GM19438 (cell line): ENCODE results near the gene CDC42BPA.
A peak's percentile ranks its signal among the peaks of the same experiment; 100 is the strongest.

ENCODE experiments used
- ATAC-seq: cut with Tn5 transposase; IDR thresholded peaks from one replicate; pipeline ENCODE4 v1.9.1; 2021; ENCODE audit warnings: low read depth; ENCODE audit not compliant: unreplicated experiment

Gene CDC42BPA

DNA sequence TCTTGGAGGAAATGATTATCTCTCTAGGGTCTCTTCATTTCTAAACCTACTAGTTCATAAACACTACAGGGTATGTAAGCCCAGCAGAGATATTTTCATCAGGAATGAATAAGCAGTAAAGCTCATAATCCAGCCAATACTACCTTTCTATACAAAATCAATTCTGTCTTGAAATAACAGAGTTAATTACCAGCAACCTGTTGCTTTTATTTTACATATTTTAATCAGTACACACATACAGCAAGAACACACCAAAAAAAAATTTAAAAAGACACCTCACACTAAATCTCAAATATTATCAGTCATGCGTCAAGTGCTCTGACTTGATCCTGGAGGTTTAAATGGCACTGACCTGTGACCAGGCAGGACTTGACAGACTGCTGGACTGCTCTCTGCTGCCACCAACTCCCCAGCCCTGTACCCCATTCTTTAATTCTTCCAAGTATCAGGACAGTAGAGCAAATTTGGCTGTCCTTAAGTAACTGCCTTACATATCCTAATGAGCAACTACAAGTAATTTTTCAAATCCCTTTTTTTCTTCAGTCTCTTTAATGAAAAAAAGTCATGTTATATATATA lies 98.5 kb downstream of the CDC42BPA start:
- no peak for ATAC-seq

DNA sequence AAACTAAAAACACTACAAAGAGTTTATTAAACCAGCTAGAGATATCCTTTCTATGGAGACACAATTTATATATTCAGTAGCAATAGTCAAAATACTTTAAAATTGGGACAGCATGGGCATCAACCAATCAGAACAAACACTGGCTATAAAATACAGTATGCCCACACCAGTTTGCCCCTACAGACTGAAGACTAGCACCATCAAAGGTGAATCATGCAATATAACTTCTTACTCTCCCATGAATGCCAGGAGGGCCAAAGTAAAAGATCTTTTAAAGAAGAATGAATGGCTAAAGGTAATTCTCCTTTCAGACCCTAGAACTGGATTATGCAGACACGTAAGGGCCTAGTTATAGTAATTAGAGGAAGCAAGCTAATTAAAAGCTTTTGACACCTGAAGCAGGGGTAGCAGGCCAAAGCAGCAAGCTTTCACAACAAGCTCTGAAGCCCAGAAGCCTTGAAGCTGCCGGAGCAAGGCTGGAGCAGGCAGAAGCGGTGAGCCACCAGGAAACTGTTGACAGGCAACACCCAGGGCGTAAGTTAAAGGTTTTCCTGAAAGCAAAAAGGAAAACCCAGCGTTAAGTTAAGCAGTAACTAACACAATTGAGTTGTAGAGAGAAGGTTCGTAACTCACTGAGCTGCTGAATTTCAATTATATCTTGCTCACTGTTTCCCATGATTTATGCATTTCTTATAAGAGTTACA lies 99.3 kb downstream of the CDC42BPA start:
- ATAC-seq = no peak

DNA sequence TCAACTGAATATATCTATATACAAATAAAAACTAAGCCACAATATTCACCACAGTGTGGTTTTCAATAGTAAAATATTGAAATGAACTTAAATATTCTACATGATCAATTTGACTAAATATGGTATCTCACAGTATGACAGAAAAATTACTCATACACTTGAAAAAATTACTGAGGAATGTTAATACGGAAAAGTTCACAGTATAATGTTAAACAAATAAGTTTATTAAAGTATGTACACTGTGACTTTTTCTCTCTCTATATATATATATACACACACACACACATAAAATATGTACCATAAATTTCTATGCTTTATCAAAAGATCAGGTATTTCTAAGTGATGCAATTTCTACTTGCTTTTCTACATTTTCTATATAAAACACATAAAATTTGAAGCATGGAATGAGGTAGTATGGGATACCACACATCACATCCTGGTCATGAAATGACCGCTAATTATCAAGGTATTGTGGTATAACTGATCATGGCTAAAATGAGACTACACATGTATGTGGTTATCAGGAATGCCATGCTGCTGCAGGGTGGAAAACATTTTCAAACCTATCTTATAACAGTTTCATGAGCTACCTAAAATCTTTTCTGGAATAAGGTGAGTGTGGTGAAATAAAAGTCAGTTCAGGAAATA lies 102.3 kb downstream of the CDC42BPA start:
- ATAC-seq = no peak

DNA sequence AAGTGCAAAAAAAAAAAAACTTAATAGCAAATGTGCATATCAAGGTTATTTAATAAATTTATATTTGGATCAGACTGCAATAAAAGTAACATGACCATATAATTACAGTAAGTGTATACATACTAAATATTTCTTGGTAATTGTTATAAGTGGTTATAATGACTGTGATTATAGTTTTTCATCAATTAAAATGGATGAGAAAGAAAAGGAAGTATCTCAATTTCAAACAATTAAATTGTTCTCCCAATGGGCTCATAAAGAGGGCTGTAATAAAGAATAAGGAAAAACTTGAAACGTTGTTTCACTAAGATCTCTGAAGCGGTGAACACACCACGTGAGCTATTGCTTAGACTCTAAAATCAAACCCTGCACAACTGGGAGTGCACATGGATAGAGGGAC lies 104.1 kb downstream of the CDC42BPA start:
- ATAC-seq = no peak

DNA sequence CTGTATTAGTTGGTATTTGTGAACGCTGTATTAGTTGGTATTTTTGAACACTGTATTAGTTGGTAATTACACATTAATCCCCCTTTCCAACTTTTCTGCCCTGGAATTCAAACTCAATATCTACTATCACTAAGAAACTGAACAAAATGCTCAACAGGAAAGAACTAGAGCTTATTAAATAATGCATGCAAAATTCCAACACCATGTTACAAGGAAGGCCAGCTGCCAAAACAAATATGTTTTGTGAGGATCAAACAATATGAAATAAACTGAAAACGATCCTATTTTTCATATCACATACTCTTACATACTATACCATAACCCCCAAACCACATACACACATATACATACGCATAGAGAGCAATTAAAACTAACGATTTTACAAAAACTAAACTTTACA lies 104.9 kb downstream of the CDC42BPA start:
- no peak for ATAC-seq

DNA sequence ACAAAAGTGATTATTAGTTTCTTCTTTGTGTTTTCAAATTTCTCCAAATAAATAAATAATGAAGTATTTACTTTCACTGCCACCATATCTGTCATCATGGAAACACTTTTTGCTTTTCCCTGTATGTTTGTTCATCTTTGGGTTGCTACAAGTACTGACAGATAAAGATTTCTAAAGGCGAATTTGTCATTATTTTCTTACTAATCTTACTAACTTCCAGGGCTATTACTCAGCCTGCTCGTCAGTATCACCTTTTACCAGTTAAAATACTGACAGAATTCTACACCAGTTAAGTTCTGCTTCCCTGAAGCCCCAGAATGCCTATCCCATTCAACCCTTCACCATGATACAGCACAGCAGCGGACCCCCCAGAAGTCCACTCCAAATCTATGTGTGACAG lies 106.1 kb downstream of the CDC42BPA start:
- no peak for ATAC-seq

DNA sequence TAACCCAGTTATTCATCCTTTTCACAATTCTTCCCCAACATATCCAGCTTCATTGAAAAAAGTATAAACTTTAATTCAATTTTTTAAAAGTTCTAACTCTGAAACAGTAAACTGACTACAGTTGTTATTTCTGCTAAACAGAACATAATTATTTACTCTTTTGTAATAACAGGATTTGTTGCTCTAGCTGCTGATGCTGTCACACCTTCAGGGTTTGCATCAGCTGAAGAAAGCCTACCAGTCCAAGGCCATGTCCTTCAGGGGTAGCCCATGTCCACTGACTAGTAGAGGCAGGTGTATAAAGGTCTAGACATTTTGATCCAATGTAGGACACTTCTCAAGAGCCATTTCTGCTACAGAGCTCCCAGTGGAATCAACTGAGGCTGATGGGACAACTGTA lies 107.7 kb downstream of the CDC42BPA start:
- ATAC-seq = no peak

DNA sequence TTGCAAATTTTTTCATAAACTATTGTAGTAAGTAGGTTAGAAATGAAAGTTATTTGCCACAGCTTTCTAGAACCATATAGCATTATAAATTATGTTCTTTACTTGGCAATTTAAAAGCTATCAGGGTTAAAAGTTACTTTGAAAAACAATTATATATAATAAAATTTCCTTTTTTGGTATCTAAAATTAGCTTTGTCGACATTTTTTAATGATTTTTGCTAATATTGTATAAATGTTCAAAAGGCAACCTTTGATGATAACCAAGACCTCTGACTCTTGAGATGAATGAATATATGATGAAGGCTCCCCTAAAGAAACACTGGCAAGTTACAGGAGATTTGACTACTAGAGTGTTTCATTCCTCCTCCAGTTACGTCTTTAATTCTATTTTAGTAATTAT lies 121.2 kb downstream of the CDC42BPA start:
- no peak for ATAC-seq

DNA sequence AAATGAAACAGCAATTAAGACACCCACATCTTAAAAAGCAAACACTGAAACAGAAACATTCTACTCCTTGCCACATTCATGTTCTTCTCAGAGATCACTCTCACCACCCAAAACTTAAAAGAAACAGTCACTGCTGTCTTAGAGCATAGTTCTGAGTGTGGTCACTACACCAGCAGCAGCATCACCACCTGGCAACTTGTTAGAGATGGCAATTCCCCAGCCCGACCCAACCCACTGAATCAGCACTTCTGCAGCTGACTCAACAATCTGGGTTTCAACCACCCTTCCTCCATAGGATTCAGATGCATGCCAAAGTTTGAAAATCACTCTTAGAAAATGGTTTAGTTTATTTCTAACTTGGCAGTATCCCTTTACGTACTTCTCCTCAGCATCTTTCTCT lies 126.1 kb downstream of the CDC42BPA start:
- peak; percentile 87 for ATAC-seq

DNA sequence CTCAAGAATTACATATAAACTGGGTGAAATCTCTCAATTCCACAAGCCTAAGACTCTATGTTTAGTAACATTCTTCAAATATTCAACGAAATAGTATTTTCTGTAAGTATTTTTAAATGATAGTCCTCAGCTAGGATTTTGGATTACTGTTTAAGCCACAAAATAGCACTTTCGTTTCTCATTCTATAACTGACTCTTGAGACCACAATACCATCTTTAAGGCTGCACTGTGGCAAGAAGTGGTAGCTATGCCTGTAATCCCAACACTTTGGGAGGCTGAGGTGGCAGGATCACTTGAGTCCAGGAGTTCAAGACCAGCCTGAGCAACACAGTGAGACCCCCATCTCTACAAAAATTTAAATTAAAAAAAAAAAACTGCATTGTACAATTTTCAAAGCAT lies 126.7 kb downstream of the CDC42BPA start:
- ATAC-seq = peak; percentile 76

DNA sequence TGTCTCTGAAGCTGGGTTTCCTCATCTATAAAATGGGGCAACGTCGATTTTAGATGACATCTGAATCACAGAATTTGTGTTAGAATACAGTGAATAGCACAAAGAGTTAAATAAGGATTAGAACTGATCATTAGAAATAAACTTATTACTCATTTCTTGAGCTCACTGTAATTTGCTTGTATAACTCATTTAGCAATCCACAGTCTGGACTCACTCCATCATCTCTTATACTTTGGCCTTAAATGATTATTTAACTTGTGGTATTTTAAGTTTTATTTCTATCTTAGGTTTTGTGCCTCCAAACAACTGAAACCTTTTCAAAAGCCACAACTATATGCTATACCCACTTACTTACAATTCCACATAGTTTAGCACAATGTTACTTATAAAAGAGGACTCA lies 128.0 kb downstream of the CDC42BPA start:
- no peak for ATAC-seq

DNA sequence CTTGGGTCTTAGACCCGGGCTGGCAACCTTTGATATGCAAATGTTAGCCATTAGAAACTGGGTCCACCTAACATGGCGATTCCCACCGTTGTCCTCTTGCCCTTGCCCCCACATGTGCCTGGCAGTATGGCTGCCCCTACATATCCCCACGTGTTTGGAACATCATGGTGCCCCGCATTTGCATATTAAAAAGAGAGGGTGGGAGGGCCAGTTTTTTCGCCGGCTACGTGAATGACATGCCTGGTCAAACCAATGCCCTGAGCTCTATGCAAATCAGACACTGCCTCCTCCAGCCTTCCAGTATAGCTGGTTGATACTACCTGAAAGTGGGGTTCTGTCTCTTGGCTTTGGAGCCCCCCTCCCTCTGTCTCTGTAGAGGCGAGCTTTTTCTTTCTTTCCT lies 133.0 kb downstream of the CDC42BPA start:
- ATAC-seq = no peak

DNA sequence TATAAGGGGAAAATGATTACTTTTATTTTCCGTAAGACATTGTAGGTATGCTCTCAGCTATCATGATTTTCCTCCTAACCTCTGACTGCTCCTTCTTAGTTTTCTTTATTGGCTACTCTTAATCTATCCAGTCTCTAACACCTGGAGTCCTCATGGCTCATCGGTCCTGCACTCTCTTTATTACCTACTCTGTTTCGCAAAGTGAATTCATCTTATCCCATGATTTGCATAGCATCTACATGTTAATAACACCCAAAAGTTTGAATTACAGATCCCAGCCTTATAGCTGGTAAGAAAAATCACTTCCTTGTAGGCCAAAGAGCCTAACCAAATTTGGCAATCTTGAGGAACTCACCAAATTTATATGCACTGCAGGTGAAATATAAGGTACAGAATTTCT lies 136.3 kb downstream of the CDC42BPA start:
- no peak for ATAC-seq

DNA sequence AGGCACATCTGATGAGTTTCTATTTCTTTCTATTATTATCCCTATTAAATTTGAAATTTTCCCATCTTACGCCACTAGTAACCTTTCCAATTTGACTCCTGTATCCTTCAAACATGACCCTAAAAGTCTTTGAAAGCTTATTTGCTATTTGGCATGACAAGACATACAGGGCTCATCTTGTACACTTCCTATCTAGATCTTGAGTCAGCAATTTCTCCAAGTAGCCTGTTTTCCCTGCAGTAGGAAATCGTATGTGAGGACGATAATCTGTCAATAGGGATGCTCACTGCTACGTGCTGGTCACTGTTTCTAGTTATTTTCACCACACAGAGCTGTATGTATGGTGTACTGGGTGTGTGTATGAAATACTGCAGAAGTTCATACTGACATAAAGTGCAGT lies 142.7 kb downstream of the CDC42BPA start:
- no peak for ATAC-seq

DNA sequence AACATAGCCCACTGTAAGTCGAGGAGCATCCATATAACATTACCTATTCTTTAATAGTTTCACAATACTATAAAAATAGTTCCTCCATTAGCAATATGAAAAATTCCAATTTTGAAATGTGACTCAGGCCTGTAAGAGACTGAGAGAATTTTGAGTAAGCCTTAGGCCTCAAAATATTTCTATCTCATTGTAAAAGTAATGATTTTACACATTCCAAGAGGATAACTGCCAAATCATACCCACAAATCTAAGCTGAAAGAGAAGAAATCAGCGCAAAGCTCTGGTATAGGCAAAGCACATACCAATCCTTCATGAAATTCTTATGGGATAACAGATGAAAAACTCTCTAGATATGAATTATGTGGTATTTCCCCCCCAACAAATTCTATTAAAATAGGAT lies 144.1 kb downstream of the CDC42BPA start:
- no peak for ATAC-seq

DNA sequence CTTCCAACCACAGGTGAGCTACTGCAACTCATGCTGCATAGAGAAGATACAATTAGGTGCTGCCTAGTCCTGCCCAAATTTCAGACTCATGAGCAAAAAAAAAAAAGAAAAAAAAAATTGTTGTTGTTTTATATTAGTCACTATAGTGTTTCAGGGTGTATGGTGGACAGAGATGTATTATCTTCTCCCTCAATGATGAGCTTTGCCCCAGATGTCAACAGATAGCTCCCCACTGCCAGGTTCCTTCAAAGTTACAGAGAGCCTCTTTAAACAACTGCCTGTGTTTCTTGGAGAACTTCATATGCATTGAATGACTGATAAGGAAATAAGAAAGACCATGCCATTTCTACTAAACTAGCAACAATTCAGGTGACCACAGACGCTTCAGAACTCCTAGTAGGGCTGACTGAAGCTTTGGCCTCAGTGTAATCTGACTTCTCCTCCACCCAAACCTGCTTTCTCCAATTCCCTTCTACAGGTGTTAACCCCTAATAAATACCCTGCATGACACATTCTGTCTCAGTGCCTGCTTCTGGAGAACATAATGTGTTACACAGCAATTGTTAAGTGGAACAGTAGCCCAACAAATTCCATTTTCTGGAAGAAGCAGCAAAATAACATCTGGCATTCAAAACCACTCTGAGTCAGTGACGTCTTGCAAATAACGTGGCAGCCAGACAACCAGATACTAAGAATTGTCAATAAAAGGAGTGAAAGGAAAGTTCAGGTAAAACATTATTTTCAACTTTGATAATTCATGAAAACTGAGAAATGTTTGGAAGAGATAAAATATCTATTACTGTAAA lies 147.7 kb downstream of the CDC42BPA start:
- ATAC-seq = no peak

DNA sequence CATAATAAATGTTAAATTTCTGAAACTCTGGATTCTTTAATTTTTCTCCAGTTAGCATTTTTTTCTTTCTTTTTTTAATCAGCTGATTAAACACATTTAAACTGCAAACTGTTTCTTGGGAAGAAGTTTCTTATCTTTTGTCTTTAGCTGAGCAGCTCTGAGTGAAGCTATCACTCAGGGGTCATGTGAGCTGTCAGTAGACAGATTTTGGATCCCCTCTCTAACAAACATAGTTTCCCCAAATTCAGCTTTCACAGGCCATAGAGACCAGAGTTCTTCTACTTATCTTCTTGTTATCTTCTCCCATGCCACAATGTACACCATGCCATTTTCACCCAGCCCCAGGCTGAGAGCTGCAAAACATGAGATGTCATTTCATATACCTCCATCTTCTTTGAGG lies 148.9 kb downstream of the CDC42BPA start:
- no peak for ATAC-seq

DNA sequence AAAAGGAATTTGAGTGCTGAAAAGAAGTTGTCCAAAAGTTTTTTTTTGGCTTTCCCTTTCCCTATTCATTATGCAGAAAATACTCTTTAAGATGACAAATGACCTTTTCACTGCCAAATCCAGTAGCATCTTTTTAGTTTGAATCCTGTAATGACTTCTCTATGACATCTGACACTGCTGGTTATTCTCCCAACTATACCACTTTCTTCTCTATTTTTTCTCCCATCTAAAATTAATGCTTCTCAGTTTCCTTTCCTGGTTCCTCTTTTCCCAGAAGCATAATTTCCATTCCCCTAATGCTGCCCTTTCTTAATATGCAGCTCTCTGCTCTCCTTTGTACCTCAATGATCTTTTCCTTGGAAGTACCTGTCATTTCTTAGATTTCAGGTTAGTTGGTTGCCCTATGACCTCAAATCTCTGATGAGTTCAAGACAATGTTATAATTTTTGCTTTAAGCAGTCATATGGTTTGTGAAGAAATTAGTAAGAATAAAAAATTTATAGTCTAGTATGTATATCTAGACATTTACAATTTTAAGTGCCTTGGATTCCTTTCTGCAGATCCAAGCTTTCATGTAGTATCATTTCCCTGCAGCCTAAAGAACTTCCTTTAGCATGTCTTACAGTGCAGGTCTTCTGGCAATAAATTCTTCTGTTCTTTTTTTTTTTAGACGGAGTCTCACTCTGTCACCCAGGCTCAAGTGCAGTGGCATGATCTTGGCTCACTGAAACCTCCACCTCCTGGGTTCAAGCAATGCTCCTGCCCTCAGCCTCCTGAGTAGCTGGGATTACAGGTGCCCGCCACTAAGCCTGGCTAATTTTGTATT lies 150.8 kb downstream of the CDC42BPA start:
- ATAC-seq = no peak

DNA sequence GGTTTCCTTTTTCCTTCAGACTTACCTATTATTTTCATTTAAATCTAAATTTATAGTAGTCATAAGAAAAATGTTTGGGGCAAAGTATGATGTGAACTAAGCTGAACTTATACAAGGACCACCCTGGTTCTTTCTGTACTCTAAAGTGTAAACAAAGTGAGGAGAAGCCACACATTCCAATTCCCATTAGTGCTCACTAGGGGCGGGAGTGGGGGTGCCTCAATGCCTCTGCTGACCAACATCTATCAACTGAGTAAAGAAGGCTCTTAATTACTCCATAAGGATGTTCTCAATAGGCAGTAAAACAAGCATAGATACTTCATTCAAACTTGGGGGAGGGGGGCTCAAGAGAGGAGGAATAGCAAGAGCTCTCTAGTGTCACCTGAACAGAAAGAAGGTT lies 151.7 kb downstream of the CDC42BPA start:
- ATAC-seq = no peak

DNA sequence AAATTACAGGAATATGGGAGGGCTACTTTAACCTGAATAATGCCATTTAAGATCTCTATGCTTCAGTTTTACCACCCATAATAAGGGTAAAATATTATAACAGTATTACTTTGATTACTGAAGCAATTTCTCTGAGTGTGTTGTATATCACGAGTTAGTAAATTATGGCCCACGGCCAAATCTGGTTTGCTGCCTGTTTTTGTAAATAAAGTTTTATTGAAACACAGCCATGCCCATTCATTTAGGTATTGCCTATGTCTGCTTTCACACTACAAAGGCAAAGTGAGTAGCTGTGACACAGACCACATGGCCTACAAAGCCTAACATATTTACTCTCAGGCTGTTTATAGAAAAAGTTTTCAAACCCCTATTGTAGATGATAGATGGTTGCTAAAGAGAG lies 156.8 kb downstream of the CDC42BPA start:
- ATAC-seq = no peak

DNA sequence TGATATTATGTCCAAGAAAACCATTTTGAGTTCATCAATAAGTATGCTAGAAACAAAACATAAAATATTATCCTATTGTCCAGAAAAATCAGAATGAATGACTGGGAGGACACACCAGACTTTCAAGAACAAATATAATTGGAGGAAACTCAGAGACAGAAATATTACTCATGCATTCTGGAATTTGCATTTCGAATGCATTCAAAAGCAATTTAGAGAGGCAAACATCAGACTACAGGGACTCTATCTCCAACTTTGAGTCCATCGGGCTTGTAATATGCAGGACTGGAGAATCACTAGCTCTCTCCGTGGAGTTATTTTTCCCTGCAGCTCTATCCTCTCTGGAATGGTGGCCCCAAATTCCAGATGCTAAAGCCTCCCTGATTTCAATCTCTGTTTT lies 161.8 kb downstream of the CDC42BPA start:
- ATAC-seq = no peak
